Neural cell (in vitro differentiated cells): ENCODE results near the gene MACROH2A2. TPM values are rescaled to one million over a fixed set of nuclear protein-coding genes. Genes with fewer than 3 reads are reported as not detected.

Experiments
- H2AFZ ChIP-seq: fragments of 200-600, 300-800 bp; sonication (generic), shearing (Covaris generic); 2 replicates; pipeline ENCODE4 v1.6.0; 2014; ENCODE audit warnings: low read depth, mild to moderate bottlenecking, antibody characterized with exemption, low read length, moderate library complexity
- H3F3A ChIP-seq: fragments of 200-600 bp; shearing (Covaris generic); 2 replicates; pipeline ENCODE4 v1.6.1; 2016; ENCODE audit warnings: mild to moderate bottlenecking, moderate library complexity, mixed read lengths, antibody characterized with exemption, low read length; ENCODE audit not compliant: insufficient read depth, poor library complexity, severe bottlenecking
- H3K27ac ChIP-seq: fragments of 200-600, 300-800 bp; sonication (generic), shearing (Covaris generic); 2 replicates; pipeline ENCODE4 v1.5.1; 2014; ENCODE audit warnings: mild to moderate bottlenecking, low read length, moderate library complexity
- H3K27me3 ChIP-seq: fragments of 300-800, 200-600 bp; sonication (generic), shearing (Covaris generic); 2 replicates; pipeline ENCODE4 v1.6.0; 2014; ENCODE audit warnings: mild to moderate bottlenecking, low read depth, low read length, moderate library complexity; ENCODE audit not compliant: insufficient read depth
- H3K36me3 ChIP-seq: fragments of 300-800, 200-600 bp; sonication (generic), shearing (Covaris generic); 2 replicates; pipeline ENCODE4 v1.5.1; 2014; ENCODE audit warnings: mild to moderate bottlenecking, antibody characterized with exemption, low read length, moderate library complexity; ENCODE audit not compliant: insufficient read depth
- H3K4me2 ChIP-seq: fragments of 300-800, 200-600 bp; sonication (generic), shearing (Covaris generic); 2 replicates; pipeline ENCODE4 v1.6.0; 2014; ENCODE audit warnings: mild to moderate bottlenecking, low read length
- H3K4me3 ChIP-seq: fragments of 300-800, 200-600 bp; sonication (generic), shearing (Covaris generic); 2 replicates; pipeline ENCODE4 v1.5.1; 2014; ENCODE audit warnings: mild to moderate bottlenecking, low read length, moderate library complexity
- H3K79me2 ChIP-seq: fragments of 200-600 bp; shearing (Covaris generic); replicated peaks from 2 replicates; pipeline ENCODE4 v1.6.0; 2014; ENCODE audit warnings: mild to moderate bottlenecking, low read length, moderate library complexity; ENCODE audit not compliant: insufficient read depth
- H3K9ac ChIP-seq: fragments of 300-800, 200-600 bp; sonication (generic), shearing (Covaris generic); 2 replicates; pipeline ENCODE4 v1.6.1; 2016; ENCODE audit warnings: mild to moderate bottlenecking, low read length, mixed read lengths
- H3K9me2 ChIP-seq: fragments of 200-600 bp; shearing (Covaris generic); 2 replicates; pipeline ENCODE4 v1.6.1; 2016; ENCODE audit warnings: mild to moderate bottlenecking, low read length, mixed read lengths; ENCODE audit not compliant: insufficient read depth
- H3K9me3 ChIP-seq: fragments of 200-600, 300-800 bp; sonication (generic), shearing (Covaris generic); 2 replicates; pipeline ENCODE4 v1.6.1; 2016; ENCODE audit warnings: mild to moderate bottlenecking, mixed run types, low read length, moderate library complexity, mixed read lengths
- H4K20me1 ChIP-seq: fragments of 200-600 bp; shearing (Covaris generic); 2 replicates; pipeline ENCODE4 v1.6.1; 2016; ENCODE audit warnings: mild to moderate bottlenecking, mixed run types; ENCODE audit not compliant: insufficient read depth
- EP300 ChIP-seq: fragments of 450-650 bp; conservative IDR thresholded peaks from 2 replicates; pipeline ENCODE4 v1.6.1; 2014; ENCODE audit warnings: antibody characterized with exemption, mild to moderate bottlenecking, moderate library complexity; ENCODE audit not compliant: poor library complexity, severe bottlenecking
- EZH2 ChIP-seq: fragments of 200-600, 300-800 bp; shearing (Covaris generic), sonication (generic); IDR thresholded peaks from 2 replicates; pipeline ENCODE4 v1.6.1; 2014; ENCODE audit warnings: antibody characterized with exemption, low read length, borderline replicate concordance, mild to moderate bottlenecking; ENCODE audit not compliant: insufficient read depth, poor library complexity, severe bottlenecking
- MXI1 ChIP-seq: fragments of 450-650 bp; conservative IDR thresholded peaks from 2 replicates; pipeline ENCODE4 v1.6.1; 2014; ENCODE audit warnings: antibody characterized with exemption, mild to moderate bottlenecking; ENCODE audit not compliant: poor library complexity, severe bottlenecking
- POLR2AphosphoS5 ChIP-seq: IDR thresholded peaks from 2 replicates; pipeline ENCODE4 v1.6.1; 2012
- RAD21 ChIP-seq: fragments of 450-650 bp; conservative IDR thresholded peaks from 2 replicates; pipeline ENCODE4 v1.6.1; 2014; ENCODE audit warnings: antibody characterized with exemption, mild to moderate bottlenecking, moderate library complexity
- SMC3 ChIP-seq: fragments of 450-650 bp; conservative IDR thresholded peaks from 2 replicates; pipeline ENCODE4 v1.6.1; 2014; ENCODE audit warnings: antibody characterized with exemption, mild to moderate bottlenecking, moderate library complexity; ENCODE audit not compliant: poor library complexity
- TAF1 ChIP-seq: IDR thresholded peaks from 2 replicates; pipeline ENCODE4 v1.6.1; 2012; ENCODE audit warnings: low read depth
- polyA plus RNA-seq: library from polyadenylated mRNA; depleted of rRNA; stranded (reverse); fragments of >200 nt; gene quantifications from 2 replicates; pipeline ENCODE4 v1.2.3, GENCODE V29; 2014
- TF ChIP-seq, protein P1 (sequence below): IDR thresholded peaks from 2 replicates; pipeline ENCODE4 v1.6.1; 2012; ENCODE audit warnings: borderline replicate concordance
- TF ChIP-seq, protein P2 (sequence below): fragments of 450-650 bp; IDR thresholded peaks from 2 replicates; pipeline ENCODE4 v1.5.1; 2014; ENCODE audit warnings: antibody characterized with exemption, mild to moderate bottlenecking, moderate library complexity; ENCODE audit not compliant: poor library complexity, severe bottlenecking

The MACROH2A2 gene
- polyA plus RNA-seq, 1 donor from 2014 or later: 173 TPM

DNA sequence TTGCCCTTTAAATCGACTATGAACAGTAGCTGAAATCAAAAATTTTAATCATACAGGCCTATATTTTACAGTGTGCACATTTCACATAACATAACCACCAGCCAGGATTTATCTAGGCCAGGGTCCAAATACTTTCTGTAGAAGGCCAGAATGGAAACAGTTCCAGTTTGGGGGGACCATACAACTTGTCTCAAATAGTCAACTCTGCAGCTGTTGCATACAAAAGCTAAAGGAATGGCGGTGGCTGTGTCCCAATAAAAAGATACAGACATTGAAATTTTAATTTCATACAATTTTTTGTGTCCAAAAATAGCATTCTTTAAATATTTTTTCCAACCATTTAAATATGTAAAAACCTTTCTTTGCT is 94.6 kb downstream of the MACROH2A2 start:
- no peaks in the 10 kb centered on the region for H3K27me3 ChIP-seq
- no peaks in the 10 kb centered on the region for H3K79me2 ChIP-seq
- peak overlapping the region; percentile 71 for H3K27ac ChIP-seq
- H3K9ac ChIP-seq: peak overlapping the region; percentile 56
- H4K20me1 ChIP-seq: no peaks in the 10 kb centered on the region
- no peak overlapping the region for H2AFZ ChIP-seq
- peak overlapping the region; percentile 73 for H3K4me2 ChIP-seq
- H3K9me2 ChIP-seq: no peaks in the 10 kb centered on the region
- peak overlapping the region; percentile 82 for H3K4me3 ChIP-seq
- H3K36me3 ChIP-seq: no peaks in the 10 kb centered on the region
- no peak for TF ChIP-seq EZH2
- TF ChIP-seq POLR2AphosphoS5: no peak
- TF ChIP-seq SMC3: no peak
- no peak for TF ChIP-seq TAF1
- TF ChIP-seq MXI1: no peak
- no peak for TF ChIP-seq RAD21
- H3K9me3 ChIP-seq: no peaks in the 10 kb centered on the region
- peaks cover 8% of the 10 kb centered on the region for H3F3A ChIP-seq

DNA sequence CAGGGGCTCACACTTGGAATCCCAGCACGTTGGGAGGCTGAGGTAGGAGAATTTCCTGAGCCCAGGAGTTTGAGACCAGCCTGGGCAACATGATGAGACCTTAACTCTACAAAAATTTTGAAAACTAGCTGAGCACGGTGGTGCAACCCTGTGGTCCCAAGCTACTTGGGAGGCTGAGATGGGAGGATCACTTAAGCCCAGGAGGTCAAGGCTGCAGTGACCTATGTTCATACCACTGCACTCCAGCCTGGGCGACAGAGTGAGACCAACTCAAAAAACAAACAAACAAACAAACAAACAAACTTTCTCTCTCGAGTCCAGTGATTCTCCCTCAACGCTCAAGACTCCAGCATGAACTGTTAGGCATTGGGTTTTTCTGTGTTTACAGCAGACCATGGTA is 95.9 kb downstream of the MACROH2A2 start:
- no peak overlapping the region for H3K27ac ChIP-seq

More for the DNA sequence above, 95.9 kb downstream of the MACROH2A2 start:
- H3K9ac ChIP-seq: no peak overlapping the region
- no peak overlapping the region for H3K4me3 ChIP-seq
- H3K36me3 ChIP-seq: no peaks in the 10 kb centered on the region
- peaks cover 8% of the 10 kb centered on the region for H3F3A ChIP-seq
- no peak overlapping the region for H3K4me2 ChIP-seq
- TF ChIP-seq EP300: no peak
- TF ChIP-seq SMC3: no peak
- TF ChIP-seq POLR2AphosphoS5: no peak
- TF ChIP-seq TAF1: no peak
- no peak for TF ChIP-seq RAD21
- no peak for TF ChIP-seq EZH2
- no peak for TF ChIP-seq MXI1
- TF ChIP-seq, protein P1, sequence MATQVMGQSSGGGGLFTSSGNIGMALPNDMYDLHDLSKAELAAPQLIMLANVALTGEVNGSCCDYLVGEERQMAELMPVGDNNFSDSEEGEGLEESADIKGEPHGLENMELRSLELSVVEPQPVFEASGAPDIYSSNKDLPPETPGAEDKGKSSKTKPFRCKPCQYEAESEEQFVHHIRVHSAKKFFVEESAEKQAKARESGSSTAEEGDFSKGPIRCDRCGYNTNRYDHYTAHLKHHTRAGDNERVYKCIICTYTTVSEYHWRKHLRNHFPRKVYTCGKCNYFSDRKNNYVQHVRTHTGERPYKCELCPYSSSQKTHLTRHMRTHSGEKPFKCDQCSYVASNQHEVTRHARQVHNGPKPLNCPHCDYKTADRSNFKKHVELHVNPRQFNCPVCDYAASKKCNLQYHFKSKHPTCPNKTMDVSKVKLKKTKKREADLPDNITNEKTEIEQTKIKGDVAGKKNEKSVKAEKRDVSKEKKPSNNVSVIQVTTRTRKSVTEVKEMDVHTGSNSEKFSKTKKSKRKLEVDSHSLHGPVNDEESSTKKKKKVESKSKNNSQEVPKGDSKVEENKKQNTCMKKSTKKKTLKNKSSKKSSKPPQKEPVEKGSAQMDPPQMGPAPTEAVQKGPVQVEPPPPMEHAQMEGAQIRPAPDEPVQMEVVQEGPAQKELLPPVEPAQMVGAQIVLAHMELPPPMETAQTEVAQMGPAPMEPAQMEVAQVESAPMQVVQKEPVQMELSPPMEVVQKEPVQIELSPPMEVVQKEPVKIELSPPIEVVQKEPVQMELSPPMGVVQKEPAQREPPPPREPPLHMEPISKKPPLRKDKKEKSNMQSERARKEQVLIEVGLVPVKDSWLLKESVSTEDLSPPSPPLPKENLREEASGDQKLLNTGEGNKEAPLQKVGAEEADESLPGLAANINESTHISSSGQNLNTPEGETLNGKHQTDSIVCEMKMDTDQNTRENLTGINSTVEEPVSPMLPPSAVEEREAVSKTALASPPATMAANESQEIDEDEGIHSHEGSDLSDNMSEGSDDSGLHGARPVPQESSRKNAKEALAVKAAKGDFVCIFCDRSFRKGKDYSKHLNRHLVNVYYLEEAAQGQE: no peak
- TF ChIP-seq, protein P2, sequence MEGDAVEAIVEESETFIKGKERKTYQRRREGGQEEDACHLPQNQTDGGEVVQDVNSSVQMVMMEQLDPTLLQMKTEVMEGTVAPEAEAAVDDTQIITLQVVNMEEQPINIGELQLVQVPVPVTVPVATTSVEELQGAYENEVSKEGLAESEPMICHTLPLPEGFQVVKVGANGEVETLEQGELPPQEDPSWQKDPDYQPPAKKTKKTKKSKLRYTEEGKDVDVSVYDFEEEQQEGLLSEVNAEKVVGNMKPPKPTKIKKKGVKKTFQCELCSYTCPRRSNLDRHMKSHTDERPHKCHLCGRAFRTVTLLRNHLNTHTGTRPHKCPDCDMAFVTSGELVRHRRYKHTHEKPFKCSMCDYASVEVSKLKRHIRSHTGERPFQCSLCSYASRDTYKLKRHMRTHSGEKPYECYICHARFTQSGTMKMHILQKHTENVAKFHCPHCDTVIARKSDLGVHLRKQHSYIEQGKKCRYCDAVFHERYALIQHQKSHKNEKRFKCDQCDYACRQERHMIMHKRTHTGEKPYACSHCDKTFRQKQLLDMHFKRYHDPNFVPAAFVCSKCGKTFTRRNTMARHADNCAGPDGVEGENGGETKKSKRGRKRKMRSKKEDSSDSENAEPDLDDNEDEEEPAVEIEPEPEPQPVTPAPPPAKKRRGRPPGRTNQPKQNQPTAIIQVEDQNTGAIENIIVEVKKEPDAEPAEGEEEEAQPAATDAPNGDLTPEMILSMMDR: no peak
- H4K20me1 ChIP-seq: no peaks in the 10 kb centered on the region
- no peak overlapping the region for H2AFZ ChIP-seq
- H3K9me2 ChIP-seq: no peaks in the 10 kb centered on the region
- no peaks in the 10 kb centered on the region for H3K9me3 ChIP-seq
- H3K27me3 ChIP-seq: no peaks in the 10 kb centered on the region
- no peaks in the 10 kb centered on the region for H3K79me2 ChIP-seq
